HG02885 (cell line): ENCODE results near the gene CSNK1A1L.
"Not testable (repeated sequence)": the region's sequence is repeated elsewhere in the genome, so short reads cannot be mapped to it uniquely, and the experiment has no call there.

Experiments used
- ATAC-seq: cut with Tn5 transposase; IDR thresholded peaks from one replicate; pipeline ENCODE4 v1.9.1; 2021; ENCODE audit warnings: mild to moderate bottlenecking; ENCODE audit not compliant: unreplicated experiment, poor library complexity

The CSNK1A1L gene

GRCh38 chr13:37065890-37066526 is 39.5 kb downstream of the CSNK1A1L start:
- no peak for ATAC-seq

GRCh38 chr13:37059848-37060192 is 45.6 kb downstream of the CSNK1A1L start:
- ATAC-seq = peak; percentile 27

DNA sequence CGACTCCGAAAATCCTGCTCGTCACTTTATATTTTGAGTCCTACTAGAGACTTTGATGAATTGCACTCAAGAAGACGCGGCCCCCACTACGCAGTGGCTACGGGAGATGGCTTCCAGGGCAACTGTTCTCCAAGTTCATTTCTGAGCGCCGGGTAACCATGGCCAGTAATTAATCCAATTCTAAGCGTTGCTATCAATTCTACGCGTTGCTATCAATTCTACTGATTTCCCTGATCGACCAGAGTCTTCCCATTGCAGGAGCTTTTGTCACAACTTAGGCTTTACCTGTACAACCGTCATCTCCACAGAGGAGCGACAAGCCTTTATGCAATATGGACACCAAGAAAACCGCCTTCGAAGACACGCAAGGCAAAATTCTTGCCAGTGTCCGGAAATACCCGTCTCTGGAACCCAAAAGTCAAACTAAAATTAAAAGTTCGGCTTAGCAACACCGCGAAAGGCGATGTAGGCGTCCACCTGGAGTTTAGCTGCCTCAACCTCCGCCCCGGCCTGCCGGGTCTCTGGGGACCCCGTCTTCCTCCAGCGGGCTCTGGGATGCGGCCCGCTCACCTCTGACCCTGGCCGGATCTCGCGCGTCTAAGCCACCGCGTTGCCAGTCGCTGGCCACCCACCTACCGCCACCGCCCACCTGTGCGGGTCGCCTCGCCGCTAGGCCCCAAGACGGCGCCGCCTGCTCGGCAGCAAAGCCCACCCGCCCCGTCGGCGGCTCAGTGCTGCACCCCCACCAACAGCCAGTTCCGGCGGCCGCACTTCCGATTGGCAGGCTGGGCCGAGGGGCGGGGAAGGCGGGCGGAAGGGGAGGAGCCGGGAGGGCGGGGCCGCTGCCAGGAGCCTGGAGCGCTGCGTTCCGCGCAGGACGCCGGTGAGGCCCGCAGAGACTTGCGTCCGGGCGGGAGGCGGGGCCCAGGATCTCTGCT is 46.3 kb downstream of the CSNK1A1L start, which contains the start of gene SUPT20H:
Gene SUPT20H, minus strand, starts transcription at position 779 of the 938 bp plus-strand sequence. CDS start 8,198 bp downstream, outside the sequence.
- peak; percentile 98 for ATAC-seq

DNA sequence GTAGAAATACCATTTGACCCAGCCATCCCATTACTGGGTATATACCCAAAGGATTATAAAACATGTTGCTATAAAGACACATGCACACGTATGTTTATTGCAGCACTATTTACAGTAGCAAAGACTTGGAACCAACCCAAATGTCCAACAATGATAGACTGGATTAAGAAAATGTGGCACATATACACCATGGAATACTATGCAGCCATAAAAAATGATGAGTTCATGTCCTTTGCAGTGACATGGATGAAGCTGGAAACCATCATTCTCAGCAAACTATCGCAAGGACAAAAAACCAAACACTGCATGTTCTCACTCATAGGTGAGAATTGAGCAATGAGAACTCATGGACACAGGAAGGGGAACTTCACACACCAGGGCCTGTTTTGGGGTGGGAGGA is 49.2 kb downstream of the CSNK1A1L start:
- not testable (repeated sequence) for ATAC-seq
